Measurements from ENCODE around the gene CRYBG3. TPM values are rescaled to one million over a fixed set of nuclear protein-coding genes. Genes with fewer than 3 reads are reported as not detected.

Gene CRYBG3
- polyA plus RNA-seq, 1 donor (not counting 4 experiments of a cell fraction or from before 2014, with no cell fraction given) = 6.9 TPM

GRCh38 chr3:97930018-97930417 lies 108.2 kb downstream of the CRYBG3 start:
- Histone ChIP-seq H3K27ac (ENCODE audit: control insufficient read depth, insufficient read depth, low read length) (no peak overlapping the region), H4K20me1 (ENCODE audit: control insufficient read depth, extremely low read depth, insufficient read depth, low read length) (no peaks in the 10 kb centered on the region), H3K4me1 (ENCODE audit: control insufficient read depth, extremely low read depth, insufficient read depth, low read length) (no peaks in the 10 kb centered on the region), H2AFZ (ENCODE audit: control insufficient read depth, low read length) (no peak overlapping the region), H3K4me3 (ENCODE audit: control insufficient read depth in 2 of 3, extremely low read depth in 1 of 3, insufficient read depth in 2 of 3, low read depth in 1 of 3, low read length in 3 of 3) (no peak overlapping the region), H3K27me3 (ENCODE audit: control insufficient read depth, extremely low read depth, insufficient read depth, low read length) (no peaks in the 10 kb centered on the region), H3K9me3 (ENCODE audit: control insufficient read depth, low read depth, low read length) (no peaks in the 10 kb centered on the region), H3K36me3 (ENCODE audit: control insufficient read depth in 2 of 2, extremely low read depth in 1 of 2, insufficient read depth in 2 of 2, low read length in 2 of 2) (peaks cover 5% of the 10 kb centered on the region in 2 experiments), H3K9ac (ENCODE audit: control insufficient read depth, extremely low read depth, insufficient read depth, low read length) (no peak overlapping the region), H3K9me1 (ENCODE audit: control insufficient read depth, extremely low read depth, insufficient read depth, low read length) (no peaks in the 10 kb centered on the region), H3K4me2 (ENCODE audit: control insufficient read depth, extremely low read depth, insufficient read depth, low read depth, low read length) (no peak overlapping the region), H3K79me2 (ENCODE audit: control insufficient read depth, insufficient read depth, low read length) (no peaks in the 10 kb centered on the region)
- no peak for TF ChIP-seq EZH2 (IDR thresholded peaks at IDR 0.05; ENCODE audit: low read length)
- TF ChIP-seq CTCF (optimal IDR thresholded peaks at IDR 0.05 in 1 of 3, IDR thresholded peaks at IDR 0.05 in 1 of 3, conservative IDR thresholded peaks at IDR 0.05 in 1 of 3; ENCODE audit: extremely low read depth in 1 of 3, insufficient read depth in 2 of 3, low read length in 3 of 3) = no peak
- DNase-seq (ENCODE audit: low read depth, low spot score) = no peak
- FAIRE-seq = no peak
- dilution Hi-C loops (cut with MboI; ENCODE audit: extremely low pct_ligation_motif_present, low sequenced_read_pairs) = no loop called here

- Histone ChIP-seq H3K9ac (ENCODE audit: control insufficient read depth, extremely low read depth, insufficient read depth, low read length) (no peak overlapping the region), H3K27me3 (ENCODE audit: control insufficient read depth, extremely low read depth, insufficient read depth, low read length) (no peaks in the 10 kb centered on the region), H3K9me3 (ENCODE audit: control insufficient read depth, low read depth, low read length) (no peaks in the 10 kb centered on the region), H3K36me3 (ENCODE audit: control insufficient read depth in 2 of 2, extremely low read depth in 1 of 2, insufficient read depth in 2 of 2, low read length in 2 of 2) (peaks cover 5 to 6% of the 10 kb centered on the region in 2 experiments), H3K9me1 (ENCODE audit: control insufficient read depth, extremely low read depth, insufficient read depth, low read length) (no peaks in the 10 kb centered on the region), H3K4me3 (ENCODE audit: control insufficient read depth in 2 of 3, extremely low read depth in 1 of 3, insufficient read depth in 2 of 3, low read depth in 1 of 3, low read length in 3 of 3) (no peak overlapping the region), H3K4me1 (ENCODE audit: control insufficient read depth, extremely low read depth, insufficient read depth, low read length) (no peaks in the 10 kb centered on the region), H3K27ac (ENCODE audit: control insufficient read depth, insufficient read depth, low read length) (no peak overlapping the region), H3K4me2 (ENCODE audit: control insufficient read depth, extremely low read depth, insufficient read depth, low read depth, low read length) (no peak overlapping the region), H2AFZ (ENCODE audit: control insufficient read depth, low read length) (no peak overlapping the region), H3K79me2 (ENCODE audit: control insufficient read depth, insufficient read depth, low read length) (no peaks in the 10 kb centered on the region), H4K20me1 (ENCODE audit: control insufficient read depth, extremely low read depth, insufficient read depth, low read length) (no peaks in the 10 kb centered on the region)
- FAIRE-seq (no peak), DNase-seq (ENCODE audit: low read depth, low spot score) (no peak)
- TF ChIP-seq EZH2 (IDR thresholded peaks at IDR 0.05; ENCODE audit: low read length) = no peak
- dilution Hi-C loops (cut with MboI; ENCODE audit: extremely low pct_ligation_motif_present, low sequenced_read_pairs) = no loop called here
Measured at GRCh38 chr3:97931218-97931617, 109.4 kb downstream of the CRYBG3 start.

GRCh38 chr3:97932387-97932801 lies 110.6 kb downstream of the CRYBG3 start:
- H3K9ac ChIP-seq (ENCODE audit: control insufficient read depth, extremely low read depth, insufficient read depth, low read length) = no peak overlapping the region

More at GRCh38 chr3:97932387-97932801, 110.6 kb downstream of the CRYBG3 start:
- Histone ChIP-seq H3K27me3 (ENCODE audit: control insufficient read depth, extremely low read depth, insufficient read depth, low read length) (no peaks in the 10 kb centered on the region), H4K20me1 (ENCODE audit: control insufficient read depth, extremely low read depth, insufficient read depth, low read length) (no peaks in the 10 kb centered on the region), H2AFZ (ENCODE audit: control insufficient read depth, low read length) (no peak overlapping the region), H3K9me3 (ENCODE audit: control insufficient read depth, low read depth, low read length) (no peaks in the 10 kb centered on the region), H3K79me2 (ENCODE audit: control insufficient read depth, insufficient read depth, low read length) (no peaks in the 10 kb centered on the region), H3K4me1 (ENCODE audit: control insufficient read depth, extremely low read depth, insufficient read depth, low read length) (no peaks in the 10 kb centered on the region), H3K4me2 (ENCODE audit: control insufficient read depth, extremely low read depth, insufficient read depth, low read depth, low read length) (no peak overlapping the region), H3K9me1 (ENCODE audit: control insufficient read depth, extremely low read depth, insufficient read depth, low read length) (no peaks in the 10 kb centered on the region), H3K4me3 (ENCODE audit: control insufficient read depth in 2 of 3, extremely low read depth in 1 of 3, insufficient read depth in 2 of 3, low read depth in 1 of 3, low read length in 3 of 3) (no peak overlapping the region), H3K36me3 (ENCODE audit: control insufficient read depth in 2 of 2, extremely low read depth in 1 of 2, insufficient read depth in 2 of 2, low read length in 2 of 2) (peaks cover 5 to 7% of the 10 kb centered on the region in 2 experiments), H3K27ac (ENCODE audit: control insufficient read depth, insufficient read depth, low read length) (no peak overlapping the region)
- FAIRE-seq (no peak), DNase-seq (ENCODE audit: low read depth, low spot score) (no peak)
- dilution Hi-C loops (cut with MboI; ENCODE audit: extremely low pct_ligation_motif_present, low sequenced_read_pairs) = no loop called here
- TF ChIP-seq EZH2 (IDR thresholded peaks at IDR 0.05; ENCODE audit: low read length) (no peak), CTCF (optimal IDR thresholded peaks at IDR 0.05 in 1 of 3, IDR thresholded peaks at IDR 0.05 in 1 of 3, conservative IDR thresholded peaks at IDR 0.05 in 1 of 3; ENCODE audit: extremely low read depth in 1 of 3, insufficient read depth in 2 of 3, low read length in 3 of 3) (no peak)
